A673 (cell line): ENCODE data around the gene CDKAL1.

Experiments used
- CTCF ChIP-seq: fragments of 300-800, 200-600 bp; sonication (generic); conservative IDR thresholded peaks from 2 replicates; pipeline ENCODE4 v1.5.1; 2017; ENCODE audit warnings: low read depth, mild to moderate bottlenecking, antibody characterized with exemption, low read length, moderate library complexity, mixed read lengths
- EZH2 ChIP-seq: fragments of 200-600 bp; sonication (generic); IDR thresholded peaks from 2 replicates; pipeline ENCODE4 v1.6.1; 2017; ENCODE audit warnings: borderline replicate concordance, low read depth, mild to moderate bottlenecking, mixed read lengths, antibody characterized with exemption, low read length; ENCODE audit not compliant: poor library complexity, severe bottlenecking

- TF ChIP-seq CTCF, result 0 out of 2 replicates have a peak, but pooled peaks have one; percentile 10
- TF ChIP-seq EZH2, result no peak
Measured at GRCh38 chr6:21222656-21223055, 688.4 kb downstream of the CDKAL1 start.
